ENCODE results near the gene ZMYM4.
"Not testable (repeated sequence)": the region's sequence is repeated elsewhere in the genome, so short reads cannot be mapped to it uniquely, and the experiment has no call there.

Gene ZMYM4

DNA sequence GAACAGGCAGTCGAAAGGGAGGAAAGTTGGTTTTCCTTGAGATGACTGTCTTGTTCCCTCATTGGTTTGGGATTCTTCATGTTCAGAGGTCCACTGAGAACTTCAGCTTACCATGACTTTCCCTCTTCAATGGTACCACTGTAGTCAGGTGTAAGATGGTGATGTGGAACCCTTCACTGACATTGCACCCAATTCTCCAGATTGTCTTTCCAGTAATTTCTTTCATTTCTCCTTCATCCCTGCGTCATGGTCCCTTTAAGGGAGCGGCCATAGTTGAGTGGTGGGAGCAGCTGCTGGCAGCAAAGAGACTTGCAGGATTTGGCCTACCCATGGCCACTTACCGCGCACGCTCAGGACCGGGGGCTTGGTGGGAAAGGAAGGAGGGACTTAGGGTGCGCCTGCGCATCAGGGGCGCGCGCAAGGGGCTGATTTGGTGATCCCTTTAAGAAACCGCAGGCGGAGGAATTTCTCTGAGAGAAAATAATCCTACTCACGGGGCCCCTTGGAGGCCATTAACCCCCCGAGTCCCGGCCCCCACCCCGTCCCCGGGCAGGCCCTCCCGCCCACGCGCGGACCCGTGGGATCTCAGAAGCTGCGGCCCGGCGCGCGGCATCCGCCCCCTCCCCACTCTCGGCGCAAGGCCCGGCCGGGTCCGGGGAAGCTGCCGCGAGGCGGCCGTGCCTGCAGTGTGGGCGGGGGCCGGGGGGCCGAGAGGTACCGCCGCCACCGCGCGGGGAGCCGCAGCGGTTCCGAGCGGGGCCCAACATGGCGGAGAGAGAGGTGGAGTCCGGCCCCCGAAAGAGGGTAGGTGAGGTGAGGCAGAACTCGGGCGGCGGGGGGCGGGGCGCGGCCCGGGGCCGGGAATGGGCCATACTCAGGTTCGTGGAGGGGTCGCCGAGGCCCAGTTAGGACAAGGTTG, at the start of gene ZMYM4:
Gene ZMYM4, plus strand, starts transcription at position 428 of the 919 bp plus-strand sequence. Its CDS starts 338 bp downstream, at position 766.
- peak; percentile 96 for DNase-seq

DNA sequence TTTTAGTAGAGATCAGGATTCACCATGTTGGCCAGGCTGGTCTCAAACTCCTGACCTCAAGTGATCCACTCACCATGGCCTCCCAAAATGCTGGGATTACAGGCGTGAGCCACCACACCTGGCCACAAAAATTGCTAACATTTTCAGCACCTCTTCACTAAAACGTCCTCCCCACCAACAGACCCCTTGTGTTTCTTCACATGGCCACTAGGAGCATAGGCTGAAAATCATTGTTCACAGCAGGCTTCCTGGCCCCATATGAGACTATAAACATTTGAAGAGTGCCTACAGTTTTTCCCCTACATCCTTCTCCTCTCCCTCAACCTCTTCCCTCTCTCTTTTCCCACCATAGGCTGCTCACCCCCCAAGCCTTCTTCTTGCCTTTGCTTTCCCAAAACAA, 47.5 kb upstream of the ZMYM4 start:
- peak; percentile 42 for DNase-seq

DNA sequence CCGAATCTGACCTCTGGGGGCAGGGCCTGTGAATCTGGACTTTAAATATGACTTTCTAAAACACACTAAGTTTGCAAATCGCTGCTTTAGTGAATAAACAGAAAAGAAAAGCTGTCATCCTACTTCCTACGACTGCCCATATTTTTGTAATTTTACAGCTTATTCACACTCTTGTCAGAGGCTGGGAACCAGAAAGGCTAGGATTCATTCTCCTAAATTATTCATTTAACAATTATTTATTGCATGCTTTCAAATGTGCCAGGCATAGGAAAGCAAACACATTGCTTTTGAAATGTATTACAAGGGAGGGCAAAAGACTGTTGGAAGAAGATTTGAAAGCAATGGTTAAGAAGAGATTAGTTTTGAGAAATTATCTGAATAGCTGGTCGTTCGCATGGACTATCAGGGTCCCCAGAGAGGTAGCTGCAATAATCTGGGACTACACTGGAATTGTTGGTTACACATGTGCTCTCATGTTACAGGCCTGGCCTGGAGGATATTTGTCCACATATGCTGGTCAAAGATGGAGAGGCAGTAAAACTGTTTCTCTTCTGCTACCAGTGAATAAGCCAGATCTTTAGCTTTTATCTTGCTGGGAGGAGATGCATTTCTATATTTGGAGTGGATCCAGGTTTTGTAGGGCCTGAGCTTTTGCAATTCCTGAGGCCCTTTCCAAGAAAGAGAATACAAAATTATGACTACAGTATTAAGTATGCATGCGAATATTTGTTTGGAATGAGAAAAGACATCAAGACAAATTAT, 46.0 kb upstream of the ZMYM4 start:
- peak; percentile 79 for DNase-seq

DNA sequence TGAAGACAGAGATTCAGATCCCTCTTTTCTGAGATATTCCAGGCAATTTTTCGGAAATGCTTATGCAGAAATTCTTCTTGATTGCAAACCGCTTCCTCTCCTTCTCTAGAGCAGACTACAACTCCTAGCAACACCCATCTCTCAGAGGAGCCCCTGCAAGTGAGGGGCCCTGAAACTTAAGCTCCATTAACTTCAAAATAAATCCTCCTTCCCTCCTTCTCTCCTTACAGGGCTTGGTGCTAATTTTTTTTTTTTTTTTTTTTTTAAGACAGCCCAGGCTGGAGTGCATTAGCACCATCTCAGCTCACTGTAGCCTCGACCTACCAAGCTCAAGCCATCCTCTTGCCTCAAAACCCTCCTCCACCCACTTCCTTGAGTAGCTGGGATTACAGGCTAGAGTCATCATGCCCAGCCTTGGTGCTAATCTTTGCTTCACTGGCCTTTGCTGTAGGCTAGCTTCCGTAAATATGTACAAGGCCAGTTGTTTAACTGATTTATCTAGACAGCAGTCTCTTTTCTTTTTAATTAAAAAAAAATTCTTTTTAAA, 45.4 kb upstream of the ZMYM4 start:
- no peak for DNase-seq

DNA sequence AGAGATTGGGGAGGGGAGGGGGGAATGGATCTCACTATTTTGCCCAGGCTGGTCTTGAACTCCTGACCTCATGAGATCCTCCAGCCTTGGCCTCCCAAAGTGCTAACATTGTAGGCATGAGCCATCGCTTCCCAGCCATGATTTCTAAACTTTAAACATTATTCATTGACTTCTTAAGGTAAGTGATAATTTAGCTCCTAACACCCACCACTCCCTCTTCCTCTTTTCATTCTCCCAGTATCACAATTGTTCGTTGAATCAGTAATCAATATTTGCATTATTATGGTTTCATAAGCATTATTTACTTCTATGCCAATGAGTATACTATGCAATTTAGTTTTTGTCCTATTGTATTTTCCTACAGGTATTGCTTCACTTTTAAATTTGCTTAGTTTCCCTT, 42.0 kb upstream of the ZMYM4 start:
- DNase-seq = no peak

DNA sequence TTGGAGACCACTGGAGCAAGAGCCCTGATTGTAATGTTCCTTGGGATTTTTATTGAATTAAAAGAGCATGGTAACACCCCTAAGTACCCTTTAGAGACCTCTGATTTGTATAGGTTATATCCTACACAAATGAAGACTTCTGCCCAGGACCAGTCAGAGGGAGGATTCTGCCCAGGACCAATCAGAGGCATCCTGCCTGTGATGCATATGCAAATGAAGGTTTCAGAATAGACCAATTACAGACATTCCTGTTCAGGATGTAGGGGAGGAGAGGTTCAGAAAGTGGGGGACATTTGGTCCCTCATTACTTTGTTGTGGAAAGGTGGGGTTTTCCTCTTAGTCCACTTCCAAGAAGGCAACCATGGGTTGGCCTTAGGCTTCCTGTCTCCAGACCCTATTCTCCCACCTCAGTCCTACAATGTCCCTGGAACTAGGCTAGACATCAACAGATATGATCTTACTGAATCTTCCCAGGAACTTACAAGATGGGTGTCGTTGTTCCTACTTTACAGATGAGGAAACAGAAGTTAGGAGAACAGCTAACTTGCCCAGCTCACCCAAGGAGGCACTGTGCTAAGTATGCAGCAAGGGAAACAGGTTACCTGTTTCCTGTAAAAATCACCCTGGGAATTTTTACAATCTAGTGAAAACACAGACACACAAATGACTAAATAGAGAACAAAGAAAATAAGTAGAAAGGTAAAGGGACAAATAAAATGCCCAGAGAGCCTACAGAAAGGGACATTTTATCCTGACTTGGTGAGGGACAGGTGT, 38.7 kb upstream of the ZMYM4 start:
- no peak for DNase-seq

DNA sequence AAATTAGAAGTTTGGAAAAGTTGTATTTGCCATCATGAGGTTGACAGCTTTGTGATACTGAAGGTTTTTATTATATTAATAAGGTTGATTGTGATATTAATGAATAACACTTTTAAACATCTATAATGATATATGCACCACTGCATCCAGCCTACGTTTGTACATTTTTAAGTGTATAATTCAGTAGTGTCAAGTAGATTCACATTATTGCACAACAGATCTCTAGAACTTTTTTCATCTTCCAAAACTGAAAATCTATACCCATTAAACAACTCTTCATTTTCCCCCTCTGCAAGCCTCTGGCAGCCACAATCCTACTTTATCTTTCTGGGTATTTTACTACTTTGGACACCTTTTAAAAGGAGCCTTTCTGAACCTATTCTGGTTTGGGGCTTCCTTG, 37.2 kb upstream of the ZMYM4 start:
- DNase-seq = no peak

DNA sequence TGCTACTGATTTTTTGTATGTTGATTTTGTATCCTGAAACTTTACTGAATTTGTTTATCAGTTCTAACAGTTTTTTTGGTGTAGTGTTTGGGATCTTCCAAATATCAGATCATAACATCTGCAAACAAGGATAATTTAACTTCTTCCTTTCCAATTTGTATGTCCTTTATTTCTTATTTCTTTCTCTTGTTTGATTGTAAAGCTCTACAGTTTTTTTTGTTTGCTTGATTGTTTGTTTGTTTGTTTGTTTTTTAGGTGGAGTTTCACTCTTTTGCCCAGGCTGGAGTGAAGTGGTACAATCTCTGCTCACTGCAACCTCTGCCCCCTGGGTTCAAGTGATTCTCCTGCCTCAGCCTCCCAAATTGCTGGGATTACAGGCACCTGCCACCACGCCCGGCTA, 31.7 kb upstream of the ZMYM4 start:
- DNase-seq = not testable (repeated sequence)

DNA sequence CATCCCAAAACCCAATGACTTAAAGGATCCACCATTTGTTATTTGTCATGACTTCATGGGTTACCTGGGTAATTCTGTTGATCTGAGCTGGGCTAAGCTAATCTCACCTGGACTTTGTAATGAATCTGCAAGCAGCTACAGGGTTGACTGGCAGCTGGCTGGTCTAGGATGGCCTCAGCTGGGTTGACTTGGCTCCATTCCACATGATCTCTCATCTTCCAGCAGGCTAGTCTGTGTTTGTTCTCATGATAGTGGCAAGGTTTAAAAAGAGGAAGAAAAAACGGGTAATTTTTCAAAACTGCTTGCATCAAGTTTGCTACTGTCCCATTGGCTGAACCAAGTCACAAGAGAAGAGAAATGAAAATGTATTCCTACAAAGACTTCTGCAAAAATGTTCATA, 24.8 kb upstream of the ZMYM4 start:
- no peak for DNase-seq

DNA sequence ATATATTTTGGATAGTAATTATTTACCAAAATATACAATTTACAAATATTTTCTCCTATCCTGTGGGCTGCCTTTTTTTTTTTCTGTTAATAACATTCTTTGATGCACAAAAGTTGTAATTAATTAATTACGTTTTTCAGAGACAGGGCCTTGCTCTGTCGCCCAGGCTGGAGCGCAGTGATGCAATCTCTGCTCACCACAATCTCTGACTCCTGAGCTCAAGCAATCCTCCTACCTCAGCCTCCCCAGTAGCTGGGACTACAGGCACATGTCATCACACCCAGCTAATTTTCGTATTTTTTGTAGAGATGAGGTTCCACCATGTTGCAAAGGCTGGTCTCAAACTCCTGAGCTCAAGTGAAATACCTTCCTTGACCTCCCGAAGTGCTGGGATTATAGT, 21.3 kb upstream of the ZMYM4 start:
- no peak for DNase-seq

DNA sequence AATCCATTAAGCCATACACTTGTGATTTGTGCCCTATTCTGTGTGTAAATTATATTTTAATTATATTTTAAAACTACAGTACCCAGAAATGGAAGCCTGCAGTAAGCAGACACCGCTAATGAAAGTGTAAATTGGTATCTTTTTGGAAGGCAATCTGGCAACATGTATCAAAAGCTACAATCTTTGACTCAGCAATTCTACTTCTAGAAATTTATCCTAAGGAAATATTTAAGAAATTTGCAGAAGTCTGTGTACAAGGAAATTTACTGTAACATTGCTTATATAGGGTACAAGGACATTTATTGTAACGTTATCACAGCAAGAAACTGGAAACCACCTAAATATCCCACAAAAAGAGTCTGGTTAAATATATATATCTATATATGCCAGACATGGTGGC, 14.6 kb upstream of the ZMYM4 start:
- DNase-seq = no peak

DNA sequence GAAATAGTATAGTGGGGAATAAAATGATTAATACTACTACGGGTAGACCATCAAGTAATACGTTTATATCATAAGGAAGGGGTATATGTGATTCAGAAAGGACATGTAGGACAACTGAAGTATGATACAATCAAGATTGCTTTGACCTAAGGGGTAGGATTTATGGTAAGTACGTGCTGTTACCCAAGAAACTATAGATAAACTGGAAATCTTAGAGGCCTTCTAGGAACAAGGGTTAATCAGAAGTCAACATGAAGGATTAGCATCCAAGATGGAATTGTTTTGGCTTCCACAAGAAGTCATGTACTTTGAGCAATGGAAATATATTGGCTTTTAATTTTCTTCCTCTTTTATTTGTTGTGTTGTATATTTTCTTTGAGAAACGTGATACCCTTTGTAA, 13.2 kb upstream of the ZMYM4 start:
- DNase-seq = no peak

DNA sequence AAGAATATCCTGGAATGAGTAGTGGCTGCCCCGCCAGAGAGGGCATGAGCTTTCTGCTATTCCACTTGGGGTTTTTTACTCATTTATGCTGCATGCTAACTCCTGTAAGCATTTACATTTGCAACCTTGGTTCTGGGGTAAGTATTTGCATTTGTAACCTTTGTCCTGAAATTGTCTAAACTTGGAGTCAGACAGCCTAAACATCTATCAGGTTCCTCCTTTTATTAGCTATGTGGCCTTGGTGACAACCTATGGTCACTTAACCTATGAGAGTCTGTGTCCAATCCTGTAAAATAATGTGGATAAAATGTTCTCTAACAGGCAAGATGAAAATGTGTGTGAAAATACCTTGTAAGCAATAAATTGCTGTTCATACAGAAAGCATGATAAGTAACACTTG, 8.9 kb upstream of the ZMYM4 start:
- no peak for DNase-seq

DNA sequence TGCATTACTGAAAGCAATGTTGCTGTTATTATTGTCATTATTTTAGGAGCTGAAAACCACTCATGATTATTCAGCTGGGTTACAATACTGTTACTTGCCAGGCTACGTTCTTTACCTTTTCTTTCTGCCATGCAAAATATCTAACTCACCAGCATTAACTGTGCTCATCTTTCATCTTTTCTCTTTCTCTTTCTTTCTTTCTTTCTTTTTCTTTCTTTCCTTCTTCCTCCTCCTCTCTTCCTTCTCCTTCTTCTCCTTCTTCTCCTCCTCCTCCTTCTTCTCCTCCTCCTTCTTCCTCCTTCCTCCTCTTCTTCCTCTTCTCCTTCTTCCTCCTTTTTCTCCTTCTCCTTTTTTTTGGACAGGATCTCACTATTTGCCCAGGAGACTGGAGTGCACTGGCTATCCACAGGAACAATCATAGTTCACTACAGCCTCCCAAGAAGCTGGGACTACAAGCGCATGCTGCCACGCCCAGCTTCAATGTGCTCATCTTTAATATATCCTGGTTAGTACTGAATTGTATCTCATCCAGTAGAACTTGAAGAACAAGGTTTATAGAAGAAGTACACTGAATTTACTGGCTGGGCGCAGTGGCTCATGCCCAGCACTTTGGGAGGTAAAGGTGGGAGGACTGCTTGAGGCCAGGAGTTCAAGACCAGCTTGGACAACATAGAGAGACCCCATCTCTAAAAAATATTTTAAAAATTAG, 6.9 kb upstream of the ZMYM4 start:
- DNase-seq = no peak

DNA sequence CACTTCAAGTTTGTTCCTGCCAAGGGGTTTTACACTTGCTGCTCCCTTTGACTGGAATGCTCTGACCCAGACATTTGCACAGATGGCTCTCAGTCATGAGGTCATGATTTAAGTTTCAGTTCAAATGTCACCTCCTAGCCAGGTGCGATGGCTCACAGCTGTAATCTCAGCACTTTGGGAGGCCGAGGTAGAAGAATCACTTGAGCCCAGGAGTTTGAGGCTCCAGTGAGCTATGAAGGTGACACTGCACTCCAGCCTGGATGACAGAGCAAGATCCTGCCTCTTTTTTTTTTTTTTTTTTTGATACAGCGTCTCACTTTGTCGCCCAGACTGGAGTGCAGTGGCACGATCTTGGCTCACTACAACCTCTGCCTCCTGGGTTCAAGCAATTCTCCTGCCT, 4.5 kb upstream of the ZMYM4 start:
- no peak for DNase-seq

DNA sequence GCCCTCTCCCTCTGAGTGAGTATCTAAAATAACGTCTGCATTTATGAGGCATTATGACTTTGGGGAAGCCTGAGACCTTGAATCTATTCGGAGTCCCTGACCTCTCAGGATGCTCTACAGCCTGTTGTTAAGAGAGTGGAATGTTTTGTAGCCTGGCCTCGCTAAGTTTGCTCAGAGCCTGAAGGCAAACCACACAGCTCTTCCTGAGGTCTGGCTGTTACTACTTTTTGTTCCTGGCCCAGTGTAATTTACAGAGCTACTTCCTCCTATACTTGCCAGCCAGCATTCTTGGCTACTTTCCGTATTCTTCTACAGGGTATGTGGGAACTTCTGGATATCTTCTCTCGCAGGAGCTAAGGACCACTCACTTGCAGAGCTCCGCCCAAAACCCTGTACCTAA, 3.6 kb upstream of the ZMYM4 start:
- no peak for DNase-seq

DNA sequence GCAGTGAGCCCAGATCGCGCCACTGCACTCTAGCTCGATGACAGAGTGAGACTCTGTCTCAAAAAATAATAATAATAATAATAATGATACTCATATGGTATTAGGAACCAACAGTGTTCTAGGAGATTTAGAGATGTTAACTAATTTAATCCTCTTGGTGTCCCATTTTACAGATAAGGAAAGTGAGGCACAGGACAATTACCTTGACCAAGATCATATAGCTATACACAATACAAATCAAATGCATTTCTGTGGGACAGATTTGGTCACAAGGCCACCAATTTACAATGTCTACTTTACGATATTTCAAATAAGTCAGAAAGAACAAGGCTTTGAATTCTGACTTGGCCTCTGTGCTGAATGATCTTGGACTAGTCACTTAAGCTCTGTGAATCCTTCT, 2.2 kb upstream of the ZMYM4 start:
- no peak for DNase-seq

DNA sequence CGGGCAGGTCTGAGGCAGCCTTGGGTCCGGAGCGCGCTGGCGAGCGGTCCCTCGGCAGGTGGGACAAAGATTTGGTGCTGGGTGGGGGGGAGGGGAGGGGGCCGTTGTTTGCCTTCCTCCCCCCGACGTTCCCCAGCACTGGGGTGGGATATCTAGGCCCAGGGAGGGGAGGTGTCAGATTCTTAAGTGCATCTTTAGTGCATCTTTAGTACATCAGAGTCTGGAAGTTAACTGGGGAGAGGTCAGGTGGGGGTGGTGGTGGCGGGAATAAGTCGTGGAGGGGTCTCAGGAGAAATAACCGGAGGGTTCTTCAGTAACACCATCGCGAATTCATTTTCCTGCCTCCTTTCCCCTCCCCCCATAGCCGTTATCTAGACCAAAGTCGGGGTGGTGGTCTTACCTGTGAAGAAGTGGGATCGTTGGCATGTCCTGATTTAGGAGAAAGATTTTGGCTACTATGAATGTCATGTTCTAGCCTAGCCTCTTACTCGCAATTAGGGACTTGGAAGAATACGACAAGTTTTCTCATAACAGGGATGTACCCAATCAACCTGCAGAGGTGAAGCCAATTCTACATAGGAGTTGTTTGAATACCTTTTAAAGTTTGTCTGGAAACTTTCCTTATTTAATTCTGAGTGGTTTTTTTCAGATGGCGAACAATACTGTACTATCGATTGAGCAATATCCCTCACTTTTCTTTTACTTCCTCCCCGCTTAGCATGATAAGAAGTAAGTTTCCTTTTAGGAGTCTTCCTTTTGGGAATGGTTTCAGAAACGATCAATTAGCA, 886 bp downstream of the ZMYM4 start:
- peak; percentile 29 for DNase-seq

DNA sequence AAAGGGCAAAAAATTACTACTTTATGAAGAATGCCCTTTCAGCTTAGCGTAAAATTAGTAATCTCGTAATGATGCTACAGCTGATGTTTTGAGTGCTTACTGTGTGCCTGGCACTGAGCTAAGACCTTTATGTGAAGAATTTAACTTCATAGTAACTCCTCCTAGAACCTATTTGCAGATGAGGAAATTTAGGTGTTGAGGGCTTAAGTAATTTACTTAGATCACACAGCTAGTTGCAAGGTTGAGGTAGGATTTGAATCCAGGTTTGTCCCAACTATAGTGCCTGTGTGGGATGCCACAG, 1.4 kb downstream of the ZMYM4 start:
- DNase-seq = no peak

DNA sequence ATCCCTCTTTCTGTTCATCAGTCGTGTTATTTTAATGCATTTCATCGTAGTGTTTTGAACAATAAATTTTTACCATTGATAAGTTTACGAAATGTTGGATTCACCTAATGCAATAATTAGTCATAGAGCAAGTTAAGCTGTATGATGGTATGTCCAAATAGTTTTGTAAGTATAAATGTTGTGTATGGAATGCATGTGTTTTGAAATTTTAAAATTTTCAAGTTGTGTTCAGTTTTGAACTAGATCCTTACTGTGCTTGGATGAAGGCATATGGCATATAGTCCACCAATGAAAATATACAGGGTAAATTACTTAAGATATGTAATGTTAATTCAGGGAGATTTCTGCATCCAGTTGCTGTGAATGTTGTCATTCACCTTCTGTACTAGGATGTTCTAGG, 2.3 kb downstream of the ZMYM4 start:
- peak; percentile 25 for DNase-seq

DNA sequence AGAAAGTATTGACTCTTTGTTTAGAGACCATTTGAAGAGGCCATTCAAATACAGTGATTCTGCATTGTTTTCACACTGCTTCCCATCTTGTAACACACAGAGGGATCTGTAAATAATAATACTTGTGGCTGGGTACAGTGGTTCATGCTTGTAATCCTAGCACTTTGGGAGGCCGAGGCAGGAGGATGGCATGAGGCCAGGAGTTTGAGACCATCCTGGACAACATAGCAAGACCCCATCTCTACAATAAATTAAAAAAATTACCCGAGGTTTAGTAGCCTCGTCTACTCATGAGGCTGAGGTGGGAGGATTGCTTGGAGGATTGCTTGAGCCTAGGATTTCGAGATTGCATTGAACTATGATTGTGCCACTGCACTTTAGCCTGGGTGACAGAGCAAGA, 5.7 kb downstream of the ZMYM4 start:
- DNase-seq = no peak

Data from HCEC 1CT (cell line).